GM21576 (cell line): ENCODE results near the gene FKBP4.

ENCODE experiments used
- ATAC-seq: cut with Tn5 transposase; IDR thresholded peaks from one replicate; pipeline ENCODE4 v1.9.1; 2021; ENCODE audit warnings: mild to moderate bottlenecking, moderate library complexity; ENCODE audit not compliant: unreplicated experiment

Gene FKBP4

GRCh38 chr12:2842948-2843347, 48.2 kb downstream of the FKBP4 start:
- no peak for ATAC-seq

GRCh38 chr12:2844786-2845185, 50.0 kb downstream of the FKBP4 start:
- no peak for ATAC-seq

DNA sequence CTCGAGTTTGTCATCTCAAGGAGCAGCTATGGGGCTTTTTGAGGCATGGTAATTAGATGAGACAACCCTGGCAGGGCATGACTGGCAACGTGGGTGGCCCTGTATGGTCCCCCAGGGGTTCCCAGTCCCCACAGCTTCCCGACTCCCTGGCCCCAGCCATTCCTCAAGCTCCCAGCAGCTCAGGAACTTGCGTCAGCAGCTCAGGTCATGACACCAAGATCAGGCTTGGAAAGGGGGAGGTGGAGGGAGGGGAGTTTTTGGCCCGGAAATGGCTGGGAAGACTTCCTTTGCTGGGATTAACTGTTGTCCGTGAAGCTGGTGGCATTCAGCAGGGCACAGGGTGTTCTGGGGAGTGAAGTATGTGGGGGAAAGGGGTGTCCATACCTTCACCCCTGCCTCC, 50.5 kb downstream of the FKBP4 start:
- ATAC-seq = no peak

DNA sequence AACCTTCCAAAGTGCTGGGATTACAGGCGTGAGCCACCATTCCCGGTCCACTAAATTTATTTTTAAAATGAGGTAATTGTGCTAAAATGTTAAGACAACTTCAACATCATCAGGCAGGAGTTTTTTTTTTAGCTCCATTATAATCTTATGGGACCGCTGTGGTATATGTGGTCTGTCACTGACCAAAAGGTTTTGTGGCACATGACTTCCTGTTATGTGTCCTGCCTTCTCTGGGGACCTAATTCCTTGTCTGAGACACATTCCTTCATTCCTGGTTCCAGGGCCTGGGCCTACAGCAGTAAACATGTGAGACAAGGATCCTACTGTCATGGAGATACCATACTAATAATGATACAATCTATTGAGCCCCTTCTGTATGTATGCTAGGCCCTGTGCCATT, 57.2 kb downstream of the FKBP4 start:
- no peak for ATAC-seq

GRCh38 chr12:2853626-2854025, 58.9 kb downstream of the FKBP4 start:
- no peak for ATAC-seq
